Esophagus muscularis mucosa (tissue), 4 donors: ENCODE results near the gene PREX1. TPM values are rescaled to one million over a fixed set of nuclear protein-coding genes. Genes with fewer than 3 reads are reported as not detected.

Source experiments
- DNase-seq: peaks from one replicate; pipeline ENCODE4 v3.0.0-alpha.2; 2017; ENCODE audit errors: extremely low spot score
- H3K27ac ChIP-seq, 4 donors: fragments of 200-600 bp; sonication (generic); replicated peaks in 1 of 4; 1 replicate in 3 of 4; 2 replicates in 1 of 4; pipeline ENCODE4 v1.5.1; 2016 to 2019; ENCODE audit warnings: mild to moderate bottlenecking in 1 of 4
- H3K27me3 ChIP-seq, 4 donors: fragments of 200-600 bp; sonication (generic); one replicate each; pipeline versions ENCODE4 v1.5.1 to v1.6.0; 2016 to 2019
- H3K36me3 ChIP-seq, 4 donors: fragments of 200-600 bp; sonication (generic); one replicate each; pipeline ENCODE4 v1.5.1; 2016 to 2019
- H3K4me1 ChIP-seq, 4 donors: fragments of 200-600 bp; sonication (generic); one replicate each; pipeline ENCODE4 v1.5.1; 2016 to 2019
- H3K4me3 ChIP-seq, 4 donors: fragments of 200-600 bp; sonication (generic); 1 replicate in 2 of 4; 2 replicates in 2 of 4; pipeline ENCODE4 v1.5.1; 2016 to 2019; ENCODE audit warnings: mild to moderate bottlenecking in 4 of 4, moderate library complexity in 1 of 4
- H3K9me3 ChIP-seq, 4 donors: fragments of 200-600 bp; sonication (generic); 1 replicate in 3 of 4; 2 replicates in 1 of 4; pipeline ENCODE4 v1.5.1; 2016 to 2019
- EP300 ChIP-seq: sonication (generic); formaldehyde crosslinking; IDR thresholded peaks from one replicate; pipeline ENCODE4 v1.6.1; 2017; ENCODE audit warnings: antibody characterized with exemption
- POLR2A ChIP-seq: fragments of 450-650 bp; IDR thresholded peaks from one replicate; pipeline ENCODE4 v1.6.1; 2017; ENCODE audit warnings: antibody characterized with exemption, moderate library complexity, mild to moderate bottlenecking, low read depth
- POLR2AphosphoS5 ChIP-seq, 2 donors: sonication (generic); formaldehyde crosslinking; IDR thresholded peaks; one replicate each; pipeline ENCODE4 v1.6.1; 2017; ENCODE audit warnings: antibody characterized with exemption in 2 of 2
- WGBS: methylation state at CpG from one replicate; pipeline ENCODE4 v1.1.5; 2018; 5-methylcytosine and 5-hydroxymethylcytosine counted together
- intact Hi-C: fragments of 100-400 bp; cut with DNase I; formaldehyde crosslinking; loops from one replicate; pipeline ENCODE4 v1.15.1; 2023
- total RNA-seq, 4 donors: library from RNA; depleted of rRNA; stranded (reverse); fragments of >200 nt; gene quantifications; one replicate each; pipeline versions ENCODE4 v1.1.0 to v1.2.1, GENCODE V29; 2016
- TF ChIP-seq, protein P1 (sequence below), 3 experiments: fragments of 200-600 bp in 2 of 3; fragments of 450-650 bp in 1 of 3; sonication (generic) in 2 of 3; IDR thresholded peaks; one replicate each; pipeline ENCODE4 v1.5.1; 2017 to 2019; ENCODE audit warnings: antibody characterized with exemption in 3 of 3, mild to moderate bottlenecking in 2 of 3, moderate library complexity in 1 of 3

PREX1 gene
- total RNA-seq, 4 donors from 2014 or later = 20.8 to 37.1 (median 24.3) TPM

DNA sequence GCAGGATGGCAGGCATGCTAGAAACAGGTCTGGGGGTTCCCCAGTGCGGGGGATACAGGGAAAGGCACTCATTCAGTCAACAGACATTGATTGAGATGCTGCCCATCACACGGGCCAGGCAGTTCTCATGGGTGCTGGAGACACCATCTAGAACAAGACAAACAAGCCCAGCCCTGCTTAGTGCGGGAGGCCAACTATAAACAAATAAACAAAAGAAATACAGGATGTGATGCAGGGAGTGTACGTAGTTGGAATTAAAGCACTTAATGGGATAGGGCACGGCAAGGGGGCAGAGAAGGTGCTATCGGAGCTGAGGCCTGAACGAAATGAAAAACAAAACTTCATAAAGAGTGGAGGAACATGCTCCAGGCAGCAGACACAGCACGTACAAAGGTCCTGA lies 169.3 kb downstream of the PREX1 start:
- peaks cover 0 to 14% (median 3%) of the 10 kb centered on the region in 4 donors for H3K4me1 ChIP-seq
- H3K9me3 ChIP-seq = peaks cover 0 to 7% (median 0%) of the 10 kb centered on the region in 4 donors
- peaks cover 0 to 63% (median 39%) of the 10 kb centered on the region in 4 donors for H3K36me3 ChIP-seq
- no peak overlapping the region for H3K27ac ChIP-seq
- TF ChIP-seq POLR2A = no peak
- no peak for TF ChIP-seq EP300
- TF ChIP-seq, protein P1, sequence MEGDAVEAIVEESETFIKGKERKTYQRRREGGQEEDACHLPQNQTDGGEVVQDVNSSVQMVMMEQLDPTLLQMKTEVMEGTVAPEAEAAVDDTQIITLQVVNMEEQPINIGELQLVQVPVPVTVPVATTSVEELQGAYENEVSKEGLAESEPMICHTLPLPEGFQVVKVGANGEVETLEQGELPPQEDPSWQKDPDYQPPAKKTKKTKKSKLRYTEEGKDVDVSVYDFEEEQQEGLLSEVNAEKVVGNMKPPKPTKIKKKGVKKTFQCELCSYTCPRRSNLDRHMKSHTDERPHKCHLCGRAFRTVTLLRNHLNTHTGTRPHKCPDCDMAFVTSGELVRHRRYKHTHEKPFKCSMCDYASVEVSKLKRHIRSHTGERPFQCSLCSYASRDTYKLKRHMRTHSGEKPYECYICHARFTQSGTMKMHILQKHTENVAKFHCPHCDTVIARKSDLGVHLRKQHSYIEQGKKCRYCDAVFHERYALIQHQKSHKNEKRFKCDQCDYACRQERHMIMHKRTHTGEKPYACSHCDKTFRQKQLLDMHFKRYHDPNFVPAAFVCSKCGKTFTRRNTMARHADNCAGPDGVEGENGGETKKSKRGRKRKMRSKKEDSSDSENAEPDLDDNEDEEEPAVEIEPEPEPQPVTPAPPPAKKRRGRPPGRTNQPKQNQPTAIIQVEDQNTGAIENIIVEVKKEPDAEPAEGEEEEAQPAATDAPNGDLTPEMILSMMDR (IDR thresholded peaks at IDR 0.05) = no peak
- TF ChIP-seq POLR2AphosphoS5 (IDR thresholded peaks at IDR 0.05) = no peak
- H3K27me3 ChIP-seq = no peaks in the 10 kb centered on the region
- intact Hi-C loops = no loop called here
- no peak overlapping the region for H3K4me3 ChIP-seq
- DNase-seq = no peak
- WGBS = 87% methylated on average over 8 of the region's 8 CpGs

- Histone ChIP-seq H3K9me3 (peaks cover 0 to 7% (median 0%) of the 10 kb centered on the region in 4 donors), H3K27me3 (no peaks in the 10 kb centered on the region), H3K4me1 (peaks cover 0 to 14% (median 4%) of the 10 kb centered on the region in 4 donors), H3K27ac (no peak overlapping the region), H3K36me3 (peaks cover 0 to 67% (median 42%) of the 10 kb centered on the region in 4 donors), H3K4me3 (no peak overlapping the region)
- 90% methylated on average over 5 of the region's 9 CpGs for WGBS
- TF ChIP-seq POLR2A = no peak
- no peak for TF ChIP-seq POLR2AphosphoS5 (IDR thresholded peaks at IDR 0.05)
- TF ChIP-seq, protein P1 (IDR thresholded peaks at IDR 0.05) = no peak
- TF ChIP-seq EP300 = no peak
- DNase-seq = no peak
- intact Hi-C loops = no loop called here
Measured at GRCh38 chr20:48658198-48658476, 169.7 kb downstream of the PREX1 start.

DNA sequence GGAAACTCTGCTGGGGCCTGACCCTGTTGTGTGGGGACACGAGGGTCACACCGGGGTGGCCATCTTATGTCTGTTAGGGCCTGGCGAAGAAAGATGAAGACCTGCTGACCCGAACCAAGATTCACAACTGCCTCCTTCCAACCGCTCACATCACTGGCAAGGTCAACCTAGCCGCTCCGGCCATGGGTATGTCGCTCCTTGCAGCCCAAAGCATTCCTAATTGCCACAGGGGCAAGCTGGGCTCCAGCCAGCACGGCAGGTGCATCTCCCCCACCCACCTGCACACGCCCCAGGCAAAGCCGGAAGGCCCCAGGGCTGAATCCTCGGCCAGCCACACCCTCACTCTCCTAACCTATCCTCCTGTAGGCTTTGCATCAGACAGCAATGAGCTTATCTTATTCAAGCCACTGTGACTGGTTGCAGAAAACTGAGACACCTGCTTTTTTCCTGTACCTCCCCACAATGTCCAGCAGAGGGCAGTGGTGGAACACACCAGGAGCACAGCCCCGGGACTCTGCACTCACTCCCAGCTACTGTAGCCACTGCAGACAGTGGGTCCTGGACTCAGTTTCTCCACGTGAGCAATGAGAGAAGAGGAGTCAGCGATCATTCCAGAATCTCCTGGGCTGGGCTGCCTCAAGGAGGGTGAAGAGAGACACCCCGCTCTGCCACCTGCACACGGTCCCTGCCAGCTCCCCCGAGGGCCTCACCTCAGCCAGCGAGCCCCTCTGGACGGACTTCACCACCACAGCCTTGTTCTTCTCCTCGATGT lies 170.2 kb downstream of the PREX1 start:
- TF ChIP-seq, protein P1 (IDR thresholded peaks at IDR 0.05) = peak; percentile 93 to 98 (median 96)
- TF ChIP-seq POLR2AphosphoS5 (IDR thresholded peaks at IDR 0.05) = no peak
- Histone ChIP-seq H3K36me3 (peaks cover under 1 to 71% (median 46%) of the 10 kb centered on the region in 4 donors), H3K27me3 (no peaks in the 10 kb centered on the region), H3K4me1 (peaks cover 0 to 14% (median 6%) of the 10 kb centered on the region in 4 donors), H3K27ac (no peak overlapping the region), H3K9me3 (peaks cover 0 to 7% (median 0%) of the 10 kb centered on the region in 4 donors), H3K4me3 (no peak overlapping the region)
- 68% methylated on average over 13 of the region's 21 CpGs for WGBS
- intact Hi-C loops = loop anchor here (1.0 kb wide), 1 partner anchor 247 kb away; no protein-coding TSS in a partner anchor
- no peak for DNase-seq

- 82% methylated on average over 9 of the region's 15 CpGs for WGBS
- H3K36me3 ChIP-seq = peaks cover 7 to 71% (median 49%) of the 10 kb centered on the region in 4 donors
- no peak for DNase-seq
- H3K9me3 ChIP-seq = peaks cover 0 to 7% (median 0%) of the 10 kb centered on the region in 4 donors
- H3K27me3 ChIP-seq = no peaks in the 10 kb centered on the region
- H3K4me3 ChIP-seq = no peak overlapping the region
- no peak for TF ChIP-seq POLR2AphosphoS5 (IDR thresholded peaks at IDR 0.05)
- TF ChIP-seq, protein P1 (IDR thresholded peaks at IDR 0.05) = no peak
- no peak for TF ChIP-seq EP300
- no peak for TF ChIP-seq POLR2A
- intact Hi-C loops = loop anchor here (1.0 kb wide), 1 partner anchor 248 kb away; no protein-coding TSS in a partner anchor
- H3K4me1 ChIP-seq = peaks cover 0 to 12% (median 3%) of the 10 kb centered on the region in 4 donors
- H3K27ac ChIP-seq = no peak overlapping the region
Measured at GRCh38 chr20:48656661-48657211, 171.1 kb downstream of the PREX1 start.
